PC-3 (cell line): ENCODE measurements around the gene NUCB1. TPM values are rescaled to one million over a fixed set of nuclear protein-coding genes. Genes with fewer than 3 reads are reported as not detected.
"Not testable (repeated sequence)": the region's sequence is repeated elsewhere in the genome, so short reads cannot be mapped to it uniquely, and the experiment has no call there.

Experiments used
- ATAC-seq: fragments of 200-7000 bp; cut with Tn5 transposase; 2 replicates; pipeline ENCODE4 v1.9.1; 2020; ENCODE audit warnings: mild to moderate bottlenecking, moderate library complexity
- BruUV-seq: library from RNA; stranded (reverse); fragments of 400-500 nt; replicated peaks from 2 replicates; lab custom pipeline; 2021; lab: Mats Ljungman, UMichigan
- CTCF ChIA-PET: fragments of 300-600 bp; sonication (Branson Sonifier 250); formaldehyde crosslinking; loops from one replicate; lab custom pipeline; 2022; ENCODE audit warnings: antibody characterized with exemption; lab: Charles Lee
- POLR2A ChIA-PET: fragments of 300-600 bp; sonication (Branson Sonifier 250); formaldehyde crosslinking; loops from one replicate; lab custom pipeline; 2022; ENCODE audit warnings: antibody characterized with exemption; ENCODE audit not compliant: unreplicated experiment; lab: Charles Lee
- DNase-seq: peaks from one replicate; pipeline ENCODE4 v3.0.0-alpha.2; 2015
- H2AFZ ChIP-seq: fragments of 300-600 bp; sonication (generic); 2 replicates; pipeline ENCODE4 v1.6.0; 2016; ENCODE audit warnings: antibody characterized with exemption, low read length
- H3F3A ChIP-seq: fragments of 300-600 bp; sonication (generic); one replicate; pipeline ENCODE4 v1.6.0; 2017; ENCODE audit warnings: antibody characterized with exemption, low read length, control low read depth, mild to moderate bottlenecking; ENCODE audit not compliant: unreplicated experiment
- H3K27ac ChIP-seq: fragments of 300-600 bp; sonication (generic); 2 replicates; pipeline ENCODE4 v1.5.1; 2016; ENCODE audit warnings: mild to moderate bottlenecking, low read length
- H3K27me3 ChIP-seq: fragments of 300-600 bp; sonication (generic); 2 replicates; pipeline ENCODE4 v1.6.1; 2016; ENCODE audit warnings: low read length, mixed read lengths
- H3K36me3 ChIP-seq: fragments of 300-600 bp; sonication (generic); 2 replicates; pipeline ENCODE4 v1.6.1; 2016; ENCODE audit warnings: low read depth, mixed run types, low read length, mixed read lengths
- H3K4me1 ChIP-seq: fragments of 300-600 bp; sonication (generic); 2 replicates; pipeline ENCODE4 v1.5.1; 2016; ENCODE audit warnings: low read length; ENCODE audit not compliant: insufficient read depth
- H3K4me2 ChIP-seq: fragments of 300-600 bp; sonication (generic); 2 replicates; pipeline ENCODE4 v1.6.0; 2016; ENCODE audit warnings: low read length
- H3K4me3 ChIP-seq: fragments of 300-600 bp; sonication (generic); 2 replicates; pipeline ENCODE4 v1.5.1; 2016; ENCODE audit warnings: mild to moderate bottlenecking, low read length, mixed read lengths
- H3K79me2 ChIP-seq: fragments of 300-600 bp; sonication (generic); 2 replicates; pipeline ENCODE4 v1.6.1; 2017; ENCODE audit warnings: low read length, mixed read lengths
- H3K9ac ChIP-seq: fragments of 300-600 bp; sonication (generic); 2 replicates; pipeline ENCODE4 v1.6.0; 2016; ENCODE audit warnings: mild to moderate bottlenecking, low read length
- H3K9me2 ChIP-seq: fragments of 300-600 bp; sonication (generic); replicated peaks from 2 replicates; pipeline ENCODE4 v1.6.1; 2016; ENCODE audit warnings: mixed run types, low read length, mixed read lengths
- H3K9me3 ChIP-seq: fragments of 300-600 bp; sonication (generic); 2 replicates; pipeline ENCODE4 v1.6.1; 2016; ENCODE audit warnings: low read length, mixed read lengths
- H4K20me1 ChIP-seq: fragments of 300-600 bp; sonication (generic); 2 replicates; pipeline ENCODE4 v1.6.1; 2016; ENCODE audit warnings: low read length, mixed read lengths
- EZH2 ChIP-seq: fragments of 300-600 bp; sonication (generic); IDR thresholded peaks from one replicate; pipeline ENCODE4 v1.6.1; 2017; ENCODE audit warnings: antibody characterized with exemption, mild to moderate bottlenecking, low read length; ENCODE audit not compliant: unreplicated experiment
- EZH2phosphoT487 ChIP-seq: fragments of 300-600 bp; sonication (generic); IDR thresholded peaks from 2 replicates; pipeline ENCODE4 v1.6.1; 2018; ENCODE audit warnings: mild to moderate bottlenecking, antibody characterized with exemption, low read length, borderline replicate concordance
- intact Hi-C: fragments of 100-400 bp; cut with micrococcal nuclease; formaldehyde crosslinking; loops from 2 replicates; pipeline ENCODE4 v1.9.0; 2023
- total RNA-seq: library from RNA; depleted of rRNA; stranded (reverse); fragments of >200 nt; gene quantifications from 2 replicates; pipeline ENCODE4 v1.2.3, GENCODE V29; 2014
- TF ChIP-seq, protein P1 (sequence below): fragments of 300-600 bp; sonication (generic); conservative IDR thresholded peaks from 2 replicates; pipeline ENCODE4 v1.5.1; 2017; ENCODE audit warnings: antibody characterized with exemption, low read depth, mild to moderate bottlenecking, low read length

The NUCB1 gene
- total RNA-seq, 1 experiment from 2014 or later = 137 TPM

GRCh38 chr19:48922548-48923490 lies 22.7 kb downstream of the NUCB1 start:
- ATAC-seq = no peak
- Histone ChIP-seq H3K4me2 (no peak overlapping the region), H3K36me3 (no peaks in the 10 kb centered on the region), H3K4me3 (no peak overlapping the region), H3K9me3 (no peaks in the 10 kb centered on the region), H3K9ac (no peak overlapping the region), H4K20me1 (no peaks in the 10 kb centered on the region), H3K27ac (no peak overlapping the region), H3K4me1 (peaks cover 21% of the 10 kb centered on the region), H3K27me3 (no peaks in the 10 kb centered on the region), H3K79me2 (no peaks in the 10 kb centered on the region), H2AFZ (no peak overlapping the region), H3F3A (no peaks in the 10 kb centered on the region), H3K9me2 (no peaks in the 10 kb centered on the region)
- POLR2A ChIA-PET = no interaction called here
- no peak for DNase-seq
- intact Hi-C loops = no loop called here
- TF ChIP-seq EZH2 = no peak
- TF ChIP-seq EZH2phosphoT487 = no peak
- TF ChIP-seq, protein P1, sequence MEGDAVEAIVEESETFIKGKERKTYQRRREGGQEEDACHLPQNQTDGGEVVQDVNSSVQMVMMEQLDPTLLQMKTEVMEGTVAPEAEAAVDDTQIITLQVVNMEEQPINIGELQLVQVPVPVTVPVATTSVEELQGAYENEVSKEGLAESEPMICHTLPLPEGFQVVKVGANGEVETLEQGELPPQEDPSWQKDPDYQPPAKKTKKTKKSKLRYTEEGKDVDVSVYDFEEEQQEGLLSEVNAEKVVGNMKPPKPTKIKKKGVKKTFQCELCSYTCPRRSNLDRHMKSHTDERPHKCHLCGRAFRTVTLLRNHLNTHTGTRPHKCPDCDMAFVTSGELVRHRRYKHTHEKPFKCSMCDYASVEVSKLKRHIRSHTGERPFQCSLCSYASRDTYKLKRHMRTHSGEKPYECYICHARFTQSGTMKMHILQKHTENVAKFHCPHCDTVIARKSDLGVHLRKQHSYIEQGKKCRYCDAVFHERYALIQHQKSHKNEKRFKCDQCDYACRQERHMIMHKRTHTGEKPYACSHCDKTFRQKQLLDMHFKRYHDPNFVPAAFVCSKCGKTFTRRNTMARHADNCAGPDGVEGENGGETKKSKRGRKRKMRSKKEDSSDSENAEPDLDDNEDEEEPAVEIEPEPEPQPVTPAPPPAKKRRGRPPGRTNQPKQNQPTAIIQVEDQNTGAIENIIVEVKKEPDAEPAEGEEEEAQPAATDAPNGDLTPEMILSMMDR = no peak
- TSS peak; percentile 36 for BruUV-seq
- CTCF ChIA-PET = no interaction called here

- Histone ChIP-seq H3K9me3 (no peaks in the 10 kb centered on the region), H3K27me3 (no peaks in the 10 kb centered on the region), H3K27ac (peak overlapping the region; percentile 96), H3F3A (no peaks in the 10 kb centered on the region), H4K20me1 (no peaks in the 10 kb centered on the region), H3K4me1 (peaks cover 26% of the 10 kb centered on the region), H3K79me2 (no peaks in the 10 kb centered on the region), H3K4me3 (no peak overlapping the region), H3K4me2 (no peak overlapping the region), H2AFZ (no peak overlapping the region), H3K36me3 (no peaks in the 10 kb centered on the region), H3K9ac (peak overlapping the region; percentile 75), H3K9me2 (no peaks in the 10 kb centered on the region)
- no TSS peak for BruUV-seq
- CTCF ChIA-PET = no interaction called here
- peak; percentile 67 for DNase-seq
- TF ChIP-seq, protein P1 = no peak
- intact Hi-C loops = no loop called here
- ATAC-seq = peak; percentile 54
- POLR2A ChIA-PET = interaction anchor here (0.7 to 0.8 kb wide), 2 partner anchors 8 to 53 kb away, joined by 3 to 4 read pairs; partner anchors contain the start of gene DHDH
These were observed 25.2 kb downstream of the NUCB1 start for GRCh38 chr19:48925240-48925843.

DNA sequence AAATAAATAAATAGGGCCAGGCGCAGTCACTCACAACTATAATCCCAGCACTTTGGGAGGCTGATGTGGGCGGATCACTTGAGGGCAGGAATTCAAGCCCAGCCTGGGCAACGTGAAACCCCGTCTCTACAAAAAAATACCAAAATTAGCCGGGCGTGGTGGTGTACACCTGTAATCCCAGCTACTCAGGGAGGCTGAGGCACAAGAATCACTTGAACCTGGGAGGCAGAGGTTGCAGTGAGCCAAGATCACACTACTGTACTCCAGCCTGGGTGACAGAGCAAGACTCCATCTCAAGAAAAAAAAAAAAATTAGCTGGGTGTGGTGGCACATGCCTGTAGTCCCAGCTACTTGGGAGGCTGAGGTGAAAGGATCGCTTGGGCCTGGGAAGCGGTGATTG lies 25.8 kb downstream of the NUCB1 start:
- POLR2A ChIA-PET = interaction anchor here (0.7 kb wide), 1 partner anchor 54 kb away, joined by 4 read pairs; no protein-coding TSS in a partner anchor
- peak overlapping the region; percentile 96 for H3K27ac ChIP-seq
- H2AFZ ChIP-seq = not testable (repeated sequence)

More for the DNA sequence above, 25.8 kb downstream of the NUCB1 start:
- H3K79me2 ChIP-seq, ATAC-seq, H3K4me3 ChIP-seq, CTCF ChIA-PET, H3K27me3 ChIP-seq, H4K20me1 ChIP-seq, H3F3A ChIP-seq, H3K36me3 ChIP-seq, DNase-seq, BruUV-seq, intact Hi-C loops, H3K9me3 ChIP-seq, H3K9me2 ChIP-seq: not testable (repeated sequence)
- H3K4me2 ChIP-seq = 0 out of 2 replicates have a peak overlapping the region, but pooled peaks have one; percentile 54
- peak overlapping the region; percentile 75 for H3K9ac ChIP-seq
- H3K4me1 ChIP-seq = peaks cover 26% of the 10 kb centered on the region
